Transverse colon (tissue), 3 donors: ENCODE data around the gene FAAH.

Experiments used
- POLR2A ChIP-seq: fragments of 450-650 bp; IDR thresholded peaks from one replicate; pipeline ENCODE4 v1.6.1; 2016; ENCODE audit warnings: antibody characterized with exemption, mild to moderate bottlenecking, moderate library complexity
- TF ChIP-seq, protein P1 (sequence below), 5 experiments: fragments of 200-600 bp in 3 of 5; fragments of 450-650 bp in 2 of 5; sonication (generic) in 3 of 5; IDR thresholded peaks; 1 replicate in 2 of 5; 2 replicates in 3 of 5; pipeline ENCODE4 v1.5.1; 2016 to 2017; ENCODE audit warnings: antibody characterized with exemption in 5 of 5, inconsistent platforms in 3 of 5, mild to moderate bottlenecking in 2 of 5, moderate library complexity in 1 of 5

DNA sequence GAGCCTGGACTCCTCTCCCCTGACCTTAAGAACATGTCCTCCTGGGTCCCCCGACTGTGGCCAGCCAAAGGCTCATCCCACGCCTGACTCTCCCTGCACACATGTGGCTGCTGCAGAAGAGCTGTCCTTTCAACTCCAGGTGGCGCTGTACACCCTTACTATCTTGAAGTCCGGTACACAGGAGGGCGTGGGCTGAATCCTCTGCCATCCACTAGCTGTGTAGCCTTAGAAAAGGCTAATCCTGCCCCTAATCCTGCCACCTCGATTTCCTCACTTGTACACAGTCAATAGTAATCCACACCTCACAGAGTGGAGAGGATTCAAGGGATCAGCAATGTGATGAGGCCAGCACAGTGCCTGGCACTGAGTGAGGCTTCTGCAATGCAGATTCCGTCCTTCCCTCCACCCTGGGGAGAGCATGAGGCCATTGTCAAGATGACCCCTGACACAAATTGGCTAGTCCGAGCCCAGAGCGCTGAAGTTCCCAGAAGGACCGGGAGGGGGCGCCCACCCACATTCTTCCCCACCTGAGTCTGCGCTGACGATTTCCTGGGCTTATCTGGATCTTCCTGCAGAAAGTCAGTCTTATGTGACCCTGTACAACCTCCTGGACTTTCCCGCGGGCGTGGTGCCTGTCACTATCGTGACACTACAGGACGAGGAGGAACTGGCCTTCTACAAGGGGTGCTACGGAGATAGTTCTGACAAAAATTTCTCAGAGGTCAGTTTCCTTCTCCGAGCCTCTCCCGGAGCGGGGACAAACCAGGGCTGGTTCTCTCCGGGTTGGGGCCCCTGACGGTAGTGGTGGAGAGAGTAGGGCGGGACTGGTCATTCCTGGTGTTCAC lies 48.4 kb downstream of the FAAH start:
- TF ChIP-seq, protein P1, sequence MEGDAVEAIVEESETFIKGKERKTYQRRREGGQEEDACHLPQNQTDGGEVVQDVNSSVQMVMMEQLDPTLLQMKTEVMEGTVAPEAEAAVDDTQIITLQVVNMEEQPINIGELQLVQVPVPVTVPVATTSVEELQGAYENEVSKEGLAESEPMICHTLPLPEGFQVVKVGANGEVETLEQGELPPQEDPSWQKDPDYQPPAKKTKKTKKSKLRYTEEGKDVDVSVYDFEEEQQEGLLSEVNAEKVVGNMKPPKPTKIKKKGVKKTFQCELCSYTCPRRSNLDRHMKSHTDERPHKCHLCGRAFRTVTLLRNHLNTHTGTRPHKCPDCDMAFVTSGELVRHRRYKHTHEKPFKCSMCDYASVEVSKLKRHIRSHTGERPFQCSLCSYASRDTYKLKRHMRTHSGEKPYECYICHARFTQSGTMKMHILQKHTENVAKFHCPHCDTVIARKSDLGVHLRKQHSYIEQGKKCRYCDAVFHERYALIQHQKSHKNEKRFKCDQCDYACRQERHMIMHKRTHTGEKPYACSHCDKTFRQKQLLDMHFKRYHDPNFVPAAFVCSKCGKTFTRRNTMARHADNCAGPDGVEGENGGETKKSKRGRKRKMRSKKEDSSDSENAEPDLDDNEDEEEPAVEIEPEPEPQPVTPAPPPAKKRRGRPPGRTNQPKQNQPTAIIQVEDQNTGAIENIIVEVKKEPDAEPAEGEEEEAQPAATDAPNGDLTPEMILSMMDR (IDR thresholded peaks at IDR 0.05) = peak; percentile 85 to 94 (median 91)
- no peak for TF ChIP-seq POLR2A
